GM21717 (cell line): ENCODE data around the gene SAT2.

Experiments
- ATAC-seq: cut with Tn5 transposase; IDR thresholded peaks from one replicate; pipeline ENCODE4 v1.9.1; 2021; ENCODE audit warnings: mild to moderate bottlenecking, moderate library complexity; ENCODE audit not compliant: unreplicated experiment

SAT2 gene

GRCh38 chr17:7576432-7576937, 51.1 kb downstream of the SAT2 start:
- no peak for ATAC-seq
